GM21737 (cell line): ENCODE data around the gene SHOX.
"Not testable (repeated sequence)": the region's sequence is repeated elsewhere in the genome, so short reads cannot be mapped to it uniquely, and the experiment has no call there.

Experiments
- ATAC-seq: cut with Tn5 transposase; IDR thresholded peaks from one replicate; pipeline ENCODE4 v1.9.1; 2021; ENCODE audit warnings: mild to moderate bottlenecking, moderate library complexity; ENCODE audit not compliant: unreplicated experiment

SHOX gene

GRCh38 chrX:636981-637659, 6.5 kb downstream of the SHOX start:
- no peak for ATAC-seq

GRCh38 chrX:637660-638481, 7.3 kb downstream of the SHOX start:
- ATAC-seq = no peak

- no peak for ATAC-seq
Observed at GRCh38 chrX:638482-639131, 8.0 kb downstream of the SHOX start.

- no peak for ATAC-seq
Observed at GRCh38 chrX:639151-639550, 8.6 kb downstream of the SHOX start.

- no peak for ATAC-seq
Observed at GRCh38 chrX:640641-641040, 10.1 kb downstream of the SHOX start.

- ATAC-seq = no peak
Observed at GRCh38 chrX:641671-642435, 11.3 kb downstream of the SHOX start.

- ATAC-seq = no peak
Observed at GRCh38 chrX:642436-643240, 12.0 kb downstream of the SHOX start.

- no peak for ATAC-seq
Observed at GRCh38 chrX:643241-643595, 12.6 kb downstream of the SHOX start.

- ATAC-seq = no peak
Observed at GRCh38 chrX:643911-644303, 13.3 kb downstream of the SHOX start.

- ATAC-seq = no peak
Observed at GRCh38 chrX:644304-645281, 14.0 kb downstream of the SHOX start.

GRCh38 chrX:646228-646495, 15.6 kb downstream of the SHOX start:
- no peak for ATAC-seq

- no peak for ATAC-seq
Observed at GRCh38 chrX:646796-647195, 16.2 kb downstream of the SHOX start.

GRCh38 chrX:649166-649565, 18.6 kb downstream of the SHOX start:
- ATAC-seq = no peak

GRCh38 chrX:650324-650723, 19.7 kb downstream of the SHOX start:
- no peak for ATAC-seq

- ATAC-seq = no peak
Observed at GRCh38 chrX:650811-651210, 20.2 kb downstream of the SHOX start.

- not testable (repeated sequence) for ATAC-seq
Observed at GRCh38 chrX:651922-652321, 21.3 kb downstream of the SHOX start.

- no peak for ATAC-seq
Observed at GRCh38 chrX:652341-652741, 21.8 kb downstream of the SHOX start.

- no peak for ATAC-seq
Observed at GRCh38 chrX:653306-653705, 22.7 kb downstream of the SHOX start.

- no peak for ATAC-seq
Observed at GRCh38 chrX:661154-661553, 30.6 kb downstream of the SHOX start.

GRCh38 chrX:662126-662525, 31.5 kb downstream of the SHOX start:
- no peak for ATAC-seq
